CD4-positive, alpha-beta T cell treated with Interleukin-15 for 4 hours (primary cell): ENCODE measurements around the gene ACTRT2.

Experiments used
- DNase-seq: peaks from one replicate; pipeline ENCODE4 v3.0.0-alpha.2; 2020; ENCODE audit warnings: low spot score

ACTRT2 gene

DNA sequence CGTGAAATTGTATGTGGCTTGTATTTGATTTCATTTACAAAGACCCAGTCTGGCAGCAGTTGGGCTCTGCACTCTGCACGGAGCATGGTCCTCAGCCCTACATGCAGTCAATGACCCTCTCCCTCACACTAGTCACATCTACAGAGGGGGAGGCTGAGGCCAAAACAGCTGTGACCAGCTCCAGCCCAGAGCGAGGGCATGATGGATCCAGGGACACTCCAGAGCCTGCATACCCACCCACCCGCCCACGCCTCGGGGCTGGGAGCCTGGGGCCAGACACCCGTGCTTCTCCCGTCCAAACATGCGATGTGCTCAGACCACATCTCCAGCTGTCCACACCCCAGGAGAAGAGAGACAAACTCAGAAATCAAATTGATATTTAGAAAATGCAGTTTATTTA is 33.8 kb downstream of the ACTRT2 start:
- DNase-seq = no peak

DNA sequence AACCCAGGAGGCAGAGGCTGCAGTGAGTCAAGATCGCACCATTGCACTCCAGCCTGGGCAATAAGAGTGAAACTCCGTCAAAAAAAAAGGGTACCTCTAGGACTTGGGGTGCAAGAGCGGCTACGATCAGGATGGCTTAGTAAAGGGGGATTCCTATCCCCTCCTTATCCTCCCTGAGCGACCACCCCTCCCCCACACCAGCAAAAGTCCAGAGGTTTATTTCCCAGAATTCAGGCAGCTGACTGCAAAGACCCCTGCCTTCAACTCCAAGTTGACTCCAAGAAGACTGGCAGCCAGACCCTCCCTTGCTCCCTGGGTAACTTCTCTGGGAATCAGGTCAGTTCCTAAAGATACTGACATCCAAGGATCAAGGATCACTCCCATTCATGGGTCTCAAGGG is 35.4 kb downstream of the ACTRT2 start:
- DNase-seq = no peak

DNA sequence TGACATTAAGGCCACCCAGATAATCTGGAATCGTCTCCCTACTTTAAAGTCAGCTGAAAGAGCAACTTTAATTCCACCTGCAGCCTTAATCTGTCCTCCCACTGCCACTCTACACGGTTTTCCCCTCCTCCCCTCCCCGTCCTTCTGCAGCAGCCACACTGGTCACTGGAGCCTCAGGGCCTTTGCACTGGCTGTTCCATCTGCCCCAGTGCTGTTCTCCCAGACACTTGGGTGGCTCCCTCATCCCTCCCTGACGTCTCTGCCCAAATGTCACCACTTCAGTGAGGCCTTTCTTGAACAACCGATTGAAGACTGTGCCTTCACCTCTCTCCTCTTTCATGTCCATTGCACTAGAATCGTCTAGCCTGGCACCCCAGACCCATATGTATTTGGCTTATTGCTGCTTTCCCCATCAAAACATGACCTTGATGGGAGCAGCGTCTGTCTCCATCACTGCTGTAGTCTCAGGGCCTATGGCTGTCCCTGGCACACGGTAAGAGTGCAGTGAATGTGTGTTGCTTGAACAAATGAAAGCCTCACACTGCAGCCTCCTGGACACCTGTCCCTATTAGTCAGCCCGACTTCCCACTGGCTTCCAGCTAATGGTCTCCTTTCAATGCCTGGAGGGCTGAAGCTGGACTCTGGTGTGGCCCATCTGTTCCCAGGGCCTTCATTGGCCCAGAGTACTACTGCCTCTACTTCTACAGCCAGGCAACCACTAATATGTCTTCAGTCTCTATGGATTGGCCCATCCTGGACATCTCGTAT is 37.2 kb downstream of the ACTRT2 start:
- DNase-seq = no peak

DNA sequence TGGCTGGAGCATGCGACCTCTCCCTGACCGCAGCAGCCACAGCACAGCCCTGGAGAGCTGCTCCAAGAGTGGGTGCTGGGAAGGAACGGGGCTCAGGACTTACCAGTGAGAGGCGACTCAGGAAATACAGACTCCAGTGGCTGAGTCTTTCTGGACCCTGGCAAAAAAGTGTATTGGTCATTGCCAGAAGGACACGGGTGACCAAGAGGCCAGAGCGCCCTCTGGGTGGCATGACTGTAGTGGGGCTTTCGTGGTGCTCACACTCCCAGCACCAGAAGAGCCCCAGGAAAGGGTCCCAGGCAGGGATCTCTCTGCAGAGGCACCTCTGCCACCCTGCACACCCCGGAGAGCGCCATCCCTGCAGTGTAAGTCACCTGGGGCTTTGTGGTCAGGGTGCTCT is 38.9 kb downstream of the ACTRT2 start:
- no peak for DNase-seq

DNA sequence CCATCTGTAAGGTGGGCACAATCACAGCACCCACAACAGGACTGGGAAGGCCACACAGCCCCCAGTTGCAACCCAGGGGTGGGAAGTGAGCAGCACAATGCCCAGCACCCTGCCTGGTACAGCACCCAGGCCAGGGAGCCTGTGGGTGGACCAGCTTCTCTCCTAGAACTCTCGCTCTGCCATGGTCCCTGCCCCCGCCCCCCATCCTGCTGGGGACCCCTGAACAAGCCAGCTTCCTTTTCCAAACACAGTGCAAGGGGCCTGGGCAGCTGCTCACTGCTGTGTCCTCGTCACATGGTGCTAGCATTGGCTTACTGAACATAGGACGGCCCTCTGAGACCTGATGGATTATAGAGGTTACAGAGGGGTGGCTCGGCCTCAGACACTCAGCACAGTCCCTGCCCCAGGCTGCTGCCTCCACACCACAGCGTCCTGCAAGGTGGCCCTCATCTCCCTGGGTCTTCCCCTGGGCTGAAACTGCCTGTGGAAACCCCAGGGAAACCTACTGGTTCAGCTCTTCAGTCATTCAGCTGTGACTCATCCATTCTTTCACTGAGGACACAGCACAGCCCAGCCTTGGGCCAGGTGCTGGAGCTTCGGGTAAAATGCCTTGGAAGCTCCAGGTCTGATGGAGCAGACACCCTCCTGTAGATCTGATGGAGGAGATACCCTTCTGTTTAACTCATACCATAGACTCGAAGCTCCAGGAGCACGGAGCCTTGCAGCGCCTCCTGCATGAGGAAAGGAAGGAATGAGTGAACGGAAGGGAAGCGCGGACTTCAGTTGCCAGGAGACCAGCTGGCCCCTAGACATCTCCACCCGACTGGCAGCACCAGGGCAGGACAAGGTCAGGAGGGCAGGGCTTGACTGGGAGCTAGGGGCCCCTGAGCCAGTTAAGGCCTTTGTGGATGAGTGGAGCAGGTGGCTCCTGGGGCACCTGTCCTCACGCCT is 39.6 kb downstream of the ACTRT2 start:
- DNase-seq = no peak

DNA sequence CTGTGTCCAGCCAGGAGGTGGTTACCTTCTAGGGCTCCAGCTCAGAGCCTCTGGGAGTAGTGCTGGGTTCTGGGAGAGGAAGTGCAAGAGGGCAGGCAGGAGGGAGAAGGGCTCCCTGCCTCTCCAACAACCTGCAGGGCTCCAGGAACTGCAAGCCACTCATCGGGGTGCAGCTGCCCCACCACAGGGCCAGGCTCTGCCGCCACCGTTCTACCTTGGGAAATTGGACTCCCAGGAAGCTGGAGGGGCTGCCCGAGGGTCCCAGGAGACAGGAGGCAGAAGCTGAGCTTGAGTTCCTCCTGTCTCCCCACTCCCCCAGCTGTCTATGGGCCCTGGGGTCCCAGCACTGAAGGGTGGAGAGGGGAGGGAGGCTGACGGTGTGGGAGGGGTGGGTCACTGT is 40.3 kb downstream of the ACTRT2 start:
- DNase-seq = no peak

- DNase-seq = no peak
Observed at GRCh38 chr1:3061981-3062615, 40.8 kb downstream of the ACTRT2 start.

- no peak for DNase-seq
Observed at GRCh38 chr1:3062616-3063378, 41.5 kb downstream of the ACTRT2 start.

DNA sequence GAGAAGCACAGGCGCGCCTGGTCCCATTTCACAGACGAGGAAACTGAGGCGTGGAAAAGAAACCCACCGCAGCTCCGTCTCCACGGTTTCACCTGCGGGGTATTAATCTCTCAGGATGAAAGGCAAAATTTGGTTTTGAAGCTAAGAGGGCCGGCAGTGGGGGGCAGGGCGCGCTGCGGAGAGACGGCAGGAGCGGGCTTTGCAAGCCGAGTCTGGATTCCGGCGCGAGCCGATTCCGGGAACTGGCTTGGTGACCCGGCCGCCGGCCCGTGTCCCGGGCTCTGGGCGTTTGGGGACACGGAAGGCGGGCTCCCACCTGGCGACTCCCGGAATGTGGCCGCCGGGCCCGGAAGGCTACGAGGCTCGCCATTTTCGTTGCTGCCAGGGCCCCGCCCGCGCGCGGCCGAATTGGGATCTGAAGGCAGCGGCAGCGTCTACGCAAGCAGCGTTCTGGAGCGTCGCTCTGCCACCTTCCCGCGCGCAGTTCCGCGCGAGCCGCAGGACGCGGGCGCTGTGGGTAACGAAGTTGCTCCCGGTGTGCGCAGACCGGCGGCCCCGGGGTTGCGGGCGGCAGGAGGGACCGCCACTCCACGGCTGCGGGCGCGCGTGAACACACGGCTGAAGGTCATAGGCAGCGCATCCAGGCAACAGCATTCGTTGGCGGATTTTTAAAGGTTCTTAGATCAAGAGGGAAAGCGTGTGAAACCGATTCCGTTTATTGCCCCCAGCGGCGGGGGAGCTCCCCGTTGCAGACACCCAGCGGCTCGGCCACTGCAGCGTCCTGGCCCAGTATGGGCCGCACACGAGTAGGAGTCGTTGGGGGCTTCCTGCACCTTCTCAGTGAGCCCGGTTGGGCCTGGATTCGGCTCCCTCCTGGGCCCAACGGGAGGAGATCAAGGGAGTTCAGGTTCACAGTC is 42.4 kb downstream of the ACTRT2 start:
- DNase-seq = no peak

- no peak for DNase-seq
Observed at GRCh38 chr1:3064296-3064850, 43.1 kb downstream of the ACTRT2 start.

DNA sequence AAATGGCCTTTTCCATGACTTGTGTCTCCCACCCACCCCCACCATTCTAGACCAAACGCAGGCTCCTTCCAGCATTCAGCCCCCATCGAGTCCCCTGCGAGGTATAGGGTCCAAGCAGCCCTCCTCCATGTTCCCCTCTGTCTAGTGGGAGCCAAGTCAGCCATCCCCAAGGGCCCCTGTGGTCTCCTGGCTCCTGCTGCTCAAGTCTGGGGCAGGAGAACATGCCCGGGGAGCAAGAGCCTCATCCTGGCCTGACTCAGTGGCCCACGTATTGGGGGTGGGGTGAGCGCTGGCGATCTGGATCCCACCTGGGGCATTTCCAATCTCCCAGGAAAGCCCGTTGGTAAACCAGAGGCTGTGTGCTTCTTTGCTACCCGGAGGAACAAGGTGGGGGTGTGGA is 43.6 kb downstream of the ACTRT2 start:
- DNase-seq = no peak

- DNase-seq = no peak
Observed at GRCh38 chr1:3065396-3065795, 44.1 kb downstream of the ACTRT2 start.

- DNase-seq = no peak
Observed at GRCh38 chr1:3065797-3066196, 44.5 kb downstream of the ACTRT2 start.

DNA sequence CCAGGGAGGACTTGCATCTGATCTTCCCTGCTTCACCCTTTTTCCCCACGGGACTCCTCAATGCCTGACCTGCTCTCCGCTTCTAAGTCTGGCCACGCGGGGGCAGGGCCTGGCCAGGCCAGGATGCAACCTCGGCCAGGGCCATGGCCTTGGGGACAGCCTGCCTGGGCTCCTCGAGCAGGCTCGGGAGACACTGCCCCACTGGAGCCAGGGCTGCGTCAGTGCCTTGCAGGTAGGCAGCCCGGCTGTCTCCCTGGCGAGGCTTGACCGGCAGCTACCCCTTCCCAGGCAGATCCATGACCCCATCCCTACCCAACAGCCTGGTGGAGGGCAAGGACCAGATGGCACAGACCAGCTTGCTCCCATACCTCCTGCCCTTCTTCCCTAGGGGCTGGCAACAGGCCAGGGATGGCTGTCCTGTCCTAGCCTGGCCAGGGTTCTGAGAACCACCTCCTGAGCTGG is 45.0 kb downstream of the ACTRT2 start:
- DNase-seq = no peak

- DNase-seq = no peak
Observed at GRCh38 chr1:3066826-3067225, 45.6 kb downstream of the ACTRT2 start.

GRCh38 chr1:3067301-3067670 is 46.0 kb downstream of the ACTRT2 start:
- DNase-seq = no peak

DNA sequence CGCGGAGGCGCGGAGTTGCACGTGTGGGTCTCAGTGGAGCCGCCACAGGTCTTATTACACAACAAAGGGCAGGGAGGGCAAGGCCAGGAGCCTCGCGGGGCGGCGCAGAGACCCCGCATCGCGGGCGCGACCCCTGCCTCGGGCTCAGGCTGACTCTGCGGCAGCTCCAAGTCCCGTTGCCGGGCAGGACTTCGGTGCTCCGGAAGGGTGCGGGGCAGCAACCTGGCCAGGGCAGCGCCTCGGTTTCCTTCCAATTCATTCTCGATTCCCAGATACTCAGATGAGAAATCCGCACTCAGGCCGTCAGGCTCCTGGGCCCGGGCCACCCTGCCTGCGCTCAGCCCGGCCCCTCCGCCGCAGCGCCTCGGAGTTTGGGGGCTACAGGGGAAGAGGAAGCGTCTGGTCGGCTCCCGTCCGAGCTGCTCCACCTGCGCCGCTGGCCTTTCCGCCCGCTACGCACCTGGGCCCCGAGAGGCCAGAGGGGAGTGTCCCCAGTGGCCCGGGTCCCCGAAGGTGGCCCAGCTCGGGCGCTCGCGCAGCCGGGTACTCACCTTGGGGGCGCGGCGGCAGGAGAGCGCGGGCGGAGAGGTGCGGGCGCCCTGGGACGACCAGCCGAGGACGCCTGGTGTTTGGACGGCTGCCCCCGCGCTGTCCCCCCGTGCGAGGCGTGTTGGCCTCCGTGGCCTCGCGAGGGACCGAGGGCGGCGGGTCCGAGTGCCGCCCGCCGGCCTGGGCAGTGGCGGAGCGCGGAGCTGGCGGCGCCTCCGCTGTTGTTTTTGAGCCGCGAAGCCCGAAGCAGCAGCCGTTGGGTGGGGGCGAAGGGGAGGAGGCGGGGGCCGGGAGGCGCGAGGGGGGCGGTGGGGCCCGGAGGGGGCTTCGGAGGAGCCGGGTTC is 46.6 kb downstream of the ACTRT2 start:
- DNase-seq = no peak

GRCh38 chr1:3068564-3069431 is 47.5 kb downstream of the ACTRT2 start, which contains the start of gene PRDM16:
TSS of gene PRDM16 (plus strand) at chr1:3069203. CDS start at chr1:3069260, 57 bp downstream.
- no peak for DNase-seq
